Suprapubic skin (tissue), 4 donors: Measurements from ENCODE around the gene TFCP2L1. TPM values are rescaled to one million over a fixed set of nuclear protein-coding genes. Genes with fewer than 3 reads are reported as not detected.

ENCODE experiments used
- DNase-seq, 2 donors: peaks; one replicate each; pipeline ENCODE4 v3.0.0-alpha.2; 2019; ENCODE audit warnings: low spot score in 2 of 2
- H3K27ac ChIP-seq: fragments of 200-600 bp; sonication (generic); one replicate; pipeline ENCODE4 v1.5.1; 2019
- H3K27me3 ChIP-seq: fragments of 200-600 bp; sonication (generic); one replicate; pipeline ENCODE4 v1.5.1; 2019
- H3K36me3 ChIP-seq: fragments of 200-600 bp; sonication (generic); one replicate; pipeline ENCODE4 v1.5.1; 2019
- H3K4me1 ChIP-seq: fragments of 200-600 bp; sonication (generic); one replicate; pipeline ENCODE4 v1.5.1; 2019
- H3K4me3 ChIP-seq: fragments of 200-600 bp; sonication (generic); one replicate; pipeline ENCODE4 v1.5.1; 2019; ENCODE audit warnings: mild to moderate bottlenecking
- H3K9me3 ChIP-seq: fragments of 200-600 bp; sonication (generic); one replicate; pipeline ENCODE4 v1.5.1; 2019
- EP300 ChIP-seq: sonication (generic); formaldehyde crosslinking; IDR thresholded peaks from one replicate; pipeline ENCODE4 v1.6.1; 2017; ENCODE audit warnings: antibody characterized with exemption
- POLR2A ChIP-seq, 2 donors: fragments of 450-650 bp; IDR thresholded peaks; one replicate each; pipeline ENCODE4 v1.6.1; 2017; ENCODE audit warnings: antibody characterized with exemption in 2 of 2, mild to moderate bottlenecking in 2 of 2, moderate library complexity in 2 of 2
- POLR2AphosphoS5 ChIP-seq, 3 donors: sonication (generic); formaldehyde crosslinking; IDR thresholded peaks; one replicate each; pipeline ENCODE4 v1.6.1; 2017; ENCODE audit warnings: antibody characterized with exemption in 3 of 3
- WGBS: methylation state at CpG from one replicate; pipeline ENCODE4 v1.1.5; 2018; 5-methylcytosine and 5-hydroxymethylcytosine counted together
- total RNA-seq, 4 donors: library from RNA; depleted of rRNA; stranded (reverse); fragments of >200 nt; gene quantifications; one replicate each; pipeline ENCODE4 v1.1.0, GENCODE V29; 2016
- TF ChIP-seq, protein P1 (sequence below), 2 donors: fragments of 200-600 bp in 1 of 2; fragments of 450-650 bp in 1 of 2; sonication (generic) in 1 of 2; IDR thresholded peaks; one replicate each; pipeline ENCODE4 v1.5.1; 2016 to 2019; ENCODE audit warnings: antibody characterized with exemption in 2 of 2, mild to moderate bottlenecking in 1 of 2, moderate library complexity in 1 of 2

TFCP2L1 gene
- total RNA-seq, 4 donors from 2014 or later: 33.5 to 64.1 (median 52.7) TPM

GRCh38 chr2:121293450-121294325 lies 8.7 kb upstream of the TFCP2L1 start:
- WGBS: 64% methylated on average over 13 of the region's 14 CpGs
- Histone ChIP-seq H3K27me3 (no peaks in the 10 kb centered on the region), H3K4me3 (no peak overlapping the region), H3K9me3 (no peaks in the 10 kb centered on the region), H3K27ac (no peak overlapping the region), H3K4me1 (peaks cover 4% of the 10 kb centered on the region), H3K36me3 (no peaks in the 10 kb centered on the region)
- DNase-seq: no peak
- TF ChIP-seq, protein P1, sequence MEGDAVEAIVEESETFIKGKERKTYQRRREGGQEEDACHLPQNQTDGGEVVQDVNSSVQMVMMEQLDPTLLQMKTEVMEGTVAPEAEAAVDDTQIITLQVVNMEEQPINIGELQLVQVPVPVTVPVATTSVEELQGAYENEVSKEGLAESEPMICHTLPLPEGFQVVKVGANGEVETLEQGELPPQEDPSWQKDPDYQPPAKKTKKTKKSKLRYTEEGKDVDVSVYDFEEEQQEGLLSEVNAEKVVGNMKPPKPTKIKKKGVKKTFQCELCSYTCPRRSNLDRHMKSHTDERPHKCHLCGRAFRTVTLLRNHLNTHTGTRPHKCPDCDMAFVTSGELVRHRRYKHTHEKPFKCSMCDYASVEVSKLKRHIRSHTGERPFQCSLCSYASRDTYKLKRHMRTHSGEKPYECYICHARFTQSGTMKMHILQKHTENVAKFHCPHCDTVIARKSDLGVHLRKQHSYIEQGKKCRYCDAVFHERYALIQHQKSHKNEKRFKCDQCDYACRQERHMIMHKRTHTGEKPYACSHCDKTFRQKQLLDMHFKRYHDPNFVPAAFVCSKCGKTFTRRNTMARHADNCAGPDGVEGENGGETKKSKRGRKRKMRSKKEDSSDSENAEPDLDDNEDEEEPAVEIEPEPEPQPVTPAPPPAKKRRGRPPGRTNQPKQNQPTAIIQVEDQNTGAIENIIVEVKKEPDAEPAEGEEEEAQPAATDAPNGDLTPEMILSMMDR (IDR thresholded peaks at IDR 0.05): no peak
- TF ChIP-seq POLR2A (IDR thresholded peaks at IDR 0.05) (no peak), EP300 (no peak), POLR2AphosphoS5 (IDR thresholded peaks at IDR 0.05) (no peak)

- no peaks in the 10 kb centered on the region for H3K36me3 ChIP-seq
- H3K27ac ChIP-seq: no peak overlapping the region
- TF ChIP-seq, protein P1 (IDR thresholded peaks at IDR 0.05): no peak
- TF ChIP-seq EP300: no peak
- TF ChIP-seq POLR2A (IDR thresholded peaks at IDR 0.05): no peak
- no peak for TF ChIP-seq POLR2AphosphoS5 (IDR thresholded peaks at IDR 0.05)
- 91% methylated on average over 5 of the region's 5 CpGs for WGBS
- no peaks in the 10 kb centered on the region for H3K9me3 ChIP-seq
- peaks cover 4% of the 10 kb centered on the region for H3K4me1 ChIP-seq
- H3K4me3 ChIP-seq: no peak overlapping the region
- no peaks in the 10 kb centered on the region for H3K27me3 ChIP-seq
- no peak for DNase-seq
Measured at GRCh38 chr2:121291251-121291580, 6.2 kb upstream of the TFCP2L1 start.

DNA sequence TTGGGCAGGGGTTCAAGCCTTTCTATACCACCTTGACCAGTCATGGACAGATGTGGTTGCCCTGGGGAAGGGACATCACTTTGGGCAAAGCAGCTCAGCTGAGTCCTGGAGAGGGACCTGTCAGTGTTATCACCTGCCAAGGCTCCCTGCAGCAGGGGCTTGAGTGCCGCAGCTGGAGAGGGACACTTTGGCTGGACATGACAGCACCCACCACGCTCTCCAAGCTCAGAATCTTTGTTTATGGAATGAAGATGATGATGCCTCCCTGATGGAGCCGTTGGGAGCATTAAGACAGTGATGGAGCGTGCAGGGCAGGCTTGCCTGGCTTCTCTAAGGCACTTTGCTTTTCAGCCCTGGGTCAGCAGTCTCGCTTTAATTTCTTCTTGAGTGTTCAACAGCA lies 4.3 kb upstream of the TFCP2L1 start:
- no peaks in the 10 kb centered on the region for H3K9me3 ChIP-seq
- 79% methylated on average over 4 of the region's 5 CpGs for WGBS
- no peak overlapping the region for H3K4me3 ChIP-seq
- no peak for DNase-seq
- no peak overlapping the region for H3K27ac ChIP-seq
- H3K36me3 ChIP-seq: no peaks in the 10 kb centered on the region
- H3K4me1 ChIP-seq: peaks cover 18% of the 10 kb centered on the region
- peaks cover 3% of the 10 kb centered on the region for H3K27me3 ChIP-seq
- TF ChIP-seq EP300: no peak
- TF ChIP-seq POLR2A (IDR thresholded peaks at IDR 0.05): no peak
- no peak for TF ChIP-seq POLR2AphosphoS5 (IDR thresholded peaks at IDR 0.05)
- TF ChIP-seq, protein P1 (IDR thresholded peaks at IDR 0.05): no peak

- Histone ChIP-seq H3K4me1 (peaks cover 23% of the 10 kb centered on the region), H3K36me3 (no peaks in the 10 kb centered on the region), H3K9me3 (no peaks in the 10 kb centered on the region), H3K27me3 (peaks cover 5% of the 10 kb centered on the region), H3K4me3 (no peak overlapping the region), H3K27ac (no peak overlapping the region)
- DNase-seq: no peak
- WGBS: 58% methylated on average over 12 of the region's 12 CpGs
- TF ChIP-seq, protein P1 (IDR thresholded peaks at IDR 0.05): no peak
- TF ChIP-seq POLR2A (IDR thresholded peaks at IDR 0.05) (no peak), EP300 (no peak), POLR2AphosphoS5 (IDR thresholded peaks at IDR 0.05) (no peak)
Measured at GRCh38 chr2:121288454-121289231, 3.6 kb upstream of the TFCP2L1 start.

DNA sequence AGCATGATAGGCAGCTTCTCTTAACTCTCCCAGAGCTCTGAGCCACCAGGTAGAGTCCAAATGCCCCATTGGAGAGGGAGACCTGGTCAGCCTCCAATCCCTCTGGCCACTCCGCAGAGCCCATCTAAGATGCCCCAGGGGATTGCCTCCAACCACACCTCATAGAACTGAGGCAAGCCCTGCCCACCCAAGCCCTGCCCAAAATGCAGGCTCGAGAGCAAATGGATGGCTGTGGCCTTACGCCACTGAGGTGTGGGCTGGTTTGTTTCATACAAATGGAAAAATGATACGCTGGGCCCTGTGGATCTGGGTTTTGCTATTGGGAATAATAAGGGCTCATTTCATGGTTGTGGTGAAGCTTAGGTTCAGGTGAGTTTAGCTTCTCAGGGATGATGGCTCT lies 3.0 kb upstream of the TFCP2L1 start:
- H3K4me3 ChIP-seq: no peak overlapping the region
- WGBS: 91% methylated on average over 4 of the region's 4 CpGs
- DNase-seq: no peak

More for the DNA sequence above, 3.0 kb upstream of the TFCP2L1 start:
- Histone ChIP-seq H3K36me3 (no peaks in the 10 kb centered on the region), H3K27me3 (peaks cover 8% of the 10 kb centered on the region), H3K4me1 (peaks cover 23% of the 10 kb centered on the region), H3K27ac (no peak overlapping the region), H3K9me3 (no peaks in the 10 kb centered on the region)
- no peak for TF ChIP-seq POLR2A (IDR thresholded peaks at IDR 0.05)
- TF ChIP-seq EP300: no peak
- no peak for TF ChIP-seq POLR2AphosphoS5 (IDR thresholded peaks at IDR 0.05)
